ENCODE data around the gene PROCA1. TPM values are rescaled to one million over a fixed set of nuclear protein-coding genes. Genes with fewer than 3 reads are reported as not detected.
A peak's percentile ranks its signal among the peaks of the same experiment; 100 is the strongest.

PROCA1 gene
- total RNA-seq (2022) (4.1 and 4.4 TPM in 2 replicates), Bru-seq, nascent RNA (percentile 53 among the genes with signal in this experiment), BruChase-seq, experiment 1, labeled RNA remaining after a 2-hour chase (percentile 44 among the genes with signal in this experiment), BruChase-seq, experiment 2, labeled RNA remaining after a 6-hour chase (percentile 48 among the genes with signal in this experiment)
- long read RNA-seq, partial matches to known transcripts: 0 of 1 reads
- long read RNA-seq, other reads (novel, unspliced or antisense): 1 of 1 reads

DNA sequence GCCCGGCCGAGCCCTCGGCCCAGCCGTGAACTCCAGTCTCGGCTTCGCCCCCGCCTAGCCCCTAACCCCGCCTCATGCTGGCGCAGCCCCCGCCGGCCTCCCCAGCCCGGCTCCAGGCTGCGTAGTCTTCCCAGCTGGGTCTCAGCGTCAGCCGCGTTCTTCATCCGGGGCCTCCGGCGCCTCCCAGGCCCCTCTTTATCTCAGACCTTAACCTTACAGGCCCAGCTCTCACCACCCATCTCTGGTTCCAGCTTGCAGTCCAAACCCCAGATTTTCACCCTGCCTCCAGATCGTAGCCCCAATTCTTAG is at the start of gene PROCA1:
PROCA1 (minus strand) TSS at position 166 of the 309 bp plus-strand sequence. CDS start 228 bp downstream, outside the sequence.
- BruUV-seq (replicated peaks): no TSS peak
- H3K27ac Mint-ChIP-seq (ENCODE audit: unreplicated experiment): peak within 1 kb of the TSS; percentile 87
- TF ChIP-seq, protein P1, sequence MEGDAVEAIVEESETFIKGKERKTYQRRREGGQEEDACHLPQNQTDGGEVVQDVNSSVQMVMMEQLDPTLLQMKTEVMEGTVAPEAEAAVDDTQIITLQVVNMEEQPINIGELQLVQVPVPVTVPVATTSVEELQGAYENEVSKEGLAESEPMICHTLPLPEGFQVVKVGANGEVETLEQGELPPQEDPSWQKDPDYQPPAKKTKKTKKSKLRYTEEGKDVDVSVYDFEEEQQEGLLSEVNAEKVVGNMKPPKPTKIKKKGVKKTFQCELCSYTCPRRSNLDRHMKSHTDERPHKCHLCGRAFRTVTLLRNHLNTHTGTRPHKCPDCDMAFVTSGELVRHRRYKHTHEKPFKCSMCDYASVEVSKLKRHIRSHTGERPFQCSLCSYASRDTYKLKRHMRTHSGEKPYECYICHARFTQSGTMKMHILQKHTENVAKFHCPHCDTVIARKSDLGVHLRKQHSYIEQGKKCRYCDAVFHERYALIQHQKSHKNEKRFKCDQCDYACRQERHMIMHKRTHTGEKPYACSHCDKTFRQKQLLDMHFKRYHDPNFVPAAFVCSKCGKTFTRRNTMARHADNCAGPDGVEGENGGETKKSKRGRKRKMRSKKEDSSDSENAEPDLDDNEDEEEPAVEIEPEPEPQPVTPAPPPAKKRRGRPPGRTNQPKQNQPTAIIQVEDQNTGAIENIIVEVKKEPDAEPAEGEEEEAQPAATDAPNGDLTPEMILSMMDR (IDR thresholded peaks at IDR 0.05; ENCODE audit: insufficient read depth in 1 of 2, low read depth in 1 of 2, low read length in 1 of 2, severe bottlenecking in 1 of 2, unreplicated experiment in 1 of 2): no peak
- intact Hi-C loops (cut with micrococcal nuclease; ENCODE audit: unreplicated experiment): loop anchor here (1.0 kb wide), 2 partner anchors 8 to 13 kb away; partner anchors contain the start of gene RPL23A
- ChIA-PET POLR2A (interaction anchor here (0.6 to 2.7 kb wide), 19 partner anchors 9 to 1575 kb away, joined by 3 to 213 read pairs (median 6); partner anchors contain the start of genes NEK8, PHF12, RPL23A and TLCD1), CTCF (interaction anchor here (0.6 to 2.4 kb wide), 9 partner anchors 8 to 216 kb away, joined by 3 to 33 read pairs (median 8); partner anchors contain the start of genes NEK8, RPL23A and TLCD1)
- Histone ChIP-seq H3K4me1 (peaks cover 11% of the 10 kb centered on the region), H3K4me3 (ENCODE audit: low read depth, low read length) (peak within 1 kb of the TSS; percentile 64), H3K36me3 (ENCODE audit: control insufficient read depth, insufficient read depth, low read length) (no peaks in the 10 kb centered on the region), H3K27me3 (replicated peaks; ENCODE audit: control insufficient read depth, insufficient read depth, low read length) (no peaks in the 10 kb centered on the region), H3K9me3 (no peaks in the 10 kb centered on the region)
- DNase-seq: no peak
- H3K4me3 Mint-ChIP-seq (ENCODE audit: unreplicated experiment): peak within 1 kb of the TSS; percentile 82
- no peaks in the 10 kb centered on the region for H3K9me3 Mint-ChIP-seq (ENCODE audit: unreplicated experiment)
- peaks cover 33% of the 10 kb centered on the region for H3K36me3 Mint-ChIP-seq (ENCODE audit: insufficient read depth, unreplicated experiment)
- peaks cover 6% of the 10 kb centered on the region for H3K4me1 Mint-ChIP-seq (ENCODE audit: low read depth, unreplicated experiment)
- no peaks in the 10 kb centered on the region for H3K27me3 Mint-ChIP-seq (ENCODE audit: insufficient read depth, unreplicated experiment)

- no peaks in the 10 kb centered on the region for H3K9me3 Mint-ChIP-seq (ENCODE audit: unreplicated experiment)
- H3K4me3 ChIP-seq (ENCODE audit: low read depth, low read length): no peak overlapping the region
- H3K27me3 Mint-ChIP-seq (ENCODE audit: insufficient read depth, unreplicated experiment): no peaks in the 10 kb centered on the region
- H3K27me3 ChIP-seq (replicated peaks; ENCODE audit: control insufficient read depth, insufficient read depth, low read length): no peaks in the 10 kb centered on the region
- DNase-seq: no peak
- H3K36me3 Mint-ChIP-seq (ENCODE audit: insufficient read depth, unreplicated experiment): peaks cover 63% of the 10 kb centered on the region
- peaks cover 3% of the 10 kb centered on the region for H3K36me3 ChIP-seq (ENCODE audit: control insufficient read depth, insufficient read depth, low read length)
- intact Hi-C loops (cut with micrococcal nuclease; ENCODE audit: unreplicated experiment): no loop called here
- no peak overlapping the region for H3K27ac Mint-ChIP-seq (ENCODE audit: unreplicated experiment)
- no peak overlapping the region for H3K4me3 Mint-ChIP-seq (ENCODE audit: unreplicated experiment)
- CTCF ChIA-PET: interaction anchor here (1.8 to 3.5 kb wide), 2 partner anchors 11 to 34 kb away, joined by 5 to 69 read pairs; partner anchors contain the start of genes NEK8 and TLCD1
- POLR2A ChIA-PET: no interaction called here
- H3K4me1 ChIP-seq: no peaks in the 10 kb centered on the region
- no peaks in the 10 kb centered on the region for H3K4me1 Mint-ChIP-seq (ENCODE audit: low read depth, unreplicated experiment)
- TF ChIP-seq, protein P1 (IDR thresholded peaks at IDR 0.05; ENCODE audit: insufficient read depth in 1 of 2, low read depth in 1 of 2, low read length in 1 of 2, severe bottlenecking in 1 of 2, unreplicated experiment in 1 of 2): no peak
- no peaks in the 10 kb centered on the region for H3K9me3 ChIP-seq
- no TSS peak for BruUV-seq (replicated peaks)
These were observed 49.2 kb upstream of the PROCA1 start for GRCh38 chr17:28760601-28761562.

GRCh38 chr17:28759256-28759865 is 47.7 kb upstream of the PROCA1 start:
- Mint-ChIP-seq H3K4me1 (ENCODE audit: low read depth, unreplicated experiment) (no peaks in the 10 kb centered on the region), H3K27me3 (ENCODE audit: insufficient read depth, unreplicated experiment) (no peaks in the 10 kb centered on the region), H3K9me3 (ENCODE audit: unreplicated experiment) (no peaks in the 10 kb centered on the region), H3K27ac (ENCODE audit: unreplicated experiment) (no peak overlapping the region), H3K4me3 (ENCODE audit: unreplicated experiment) (no peak overlapping the region), H3K36me3 (ENCODE audit: insufficient read depth, unreplicated experiment) (peaks cover 66% of the 10 kb centered on the region)
- no peaks in the 10 kb centered on the region for H3K27me3 ChIP-seq (replicated peaks; ENCODE audit: control insufficient read depth, insufficient read depth, low read length)
- peaks cover 3% of the 10 kb centered on the region for H3K36me3 ChIP-seq (ENCODE audit: control insufficient read depth, insufficient read depth, low read length)
- H3K4me1 ChIP-seq: no peaks in the 10 kb centered on the region
- ChIA-PET CTCF (no interaction called here), POLR2A (no interaction called here)
- no peaks in the 10 kb centered on the region for H3K9me3 ChIP-seq
- DNase-seq: no peak
- intact Hi-C loops (cut with micrococcal nuclease; ENCODE audit: unreplicated experiment): no loop called here
- no TSS peak for BruUV-seq (replicated peaks)
- TF ChIP-seq, protein P1 (IDR thresholded peaks at IDR 0.05; ENCODE audit: insufficient read depth in 1 of 2, low read depth in 1 of 2, low read length in 1 of 2, severe bottlenecking in 1 of 2, unreplicated experiment in 1 of 2): no peak
- no peak overlapping the region for H3K4me3 ChIP-seq (ENCODE audit: low read depth, low read length)

Measured in Caco-2 (cell line).